Sigmoid colon (tissue), 7 donors: ENCODE data around the gene SLCO2A1. TPM values are rescaled to one million over a fixed set of nuclear protein-coding genes. Genes with fewer than 3 reads are reported as not detected.

Source experiments
- DNase-seq: peaks from one replicate; pipeline ENCODE4 v3.0.0-alpha.2; 2019
- H3K27ac ChIP-seq, 4 donors: fragments of 200-600 bp; sonication (generic); one replicate each; pipeline ENCODE4 v1.5.1; 2016 to 2019; ENCODE audit warnings: mild to moderate bottlenecking in 1 of 4
- H3K27me3 ChIP-seq, 3 donors: fragments of 200-600 bp; sonication (generic); one replicate each; pipeline ENCODE4 v1.5.1; 2019; ENCODE audit warnings: mild to moderate bottlenecking in 1 of 3
- H3K36me3 ChIP-seq, 4 donors: fragments of 200-600 bp; sonication (generic); one replicate each; pipeline ENCODE4 v1.5.1; 2016 to 2019
- H3K4me1 ChIP-seq, 4 donors: fragments of 200-600 bp; sonication (generic); one replicate each; pipeline ENCODE4 v1.5.1; 2017 to 2019
- H3K4me3 ChIP-seq, 4 donors: fragments of 200-600 bp; sonication (generic); one replicate each; pipeline ENCODE4 v1.5.1; 2017 to 2019; ENCODE audit warnings: mild to moderate bottlenecking in 2 of 4, moderate library complexity in 1 of 4
- H3K9me3 ChIP-seq, 4 donors: fragments of 200-600 bp in 3 of 4; sonication (generic) in 3 of 4; one replicate each; pipeline versions ENCODE4 v1.5.1 to v1.6.1; 2013 to 2019
- CTCF ChIP-seq, 4 experiments: fragments of 450-650 bp in 3 of 4; fragments of 200-600 bp in 1 of 4; IDR thresholded peaks; one replicate each; pipeline ENCODE4 v1.5.1; 2016 to 2019; ENCODE audit warnings: antibody characterized with exemption in 4 of 4, mild to moderate bottlenecking in 3 of 4, moderate library complexity in 2 of 4
- EP300 ChIP-seq, 4 donors: sonication (generic); formaldehyde crosslinking; IDR thresholded peaks; one replicate each; pipeline ENCODE4 v1.6.1; 2017; ENCODE audit warnings: antibody characterized with exemption in 4 of 4
- POLR2A ChIP-seq, 2 donors: fragments of 450-650 bp; IDR thresholded peaks; one replicate each; pipeline ENCODE4 v1.6.1; 2016; ENCODE audit warnings: antibody characterized with exemption in 2 of 2, mild to moderate bottlenecking in 2 of 2, moderate library complexity in 2 of 2
- POLR2AphosphoS5 ChIP-seq, 4 donors: sonication (generic); formaldehyde crosslinking; IDR thresholded peaks; one replicate each; pipeline ENCODE4 v1.6.1; 2017; ENCODE audit warnings: antibody characterized with exemption in 4 of 4
- WGBS, 2 donors: extraction: QIAGEN DNeasy Blood & Tissue Kit; methylation state at CpG; one replicate each; pipeline ENCODE4 v1.1.7; 2013; 5-methylcytosine and 5-hydroxymethylcytosine counted together
- intact Hi-C: fragments of 100-400 bp; cut with DNase I; formaldehyde crosslinking; loops from one replicate; pipeline ENCODE4 v1.15.1; 2023
- polyA plus RNA-seq, 3 donors: library from polyadenylated mRNA; stranded (reverse); fragments of 200-250 nt; gene quantifications; one replicate each; pipeline ENCODE4 v1.2.3, GENCODE V29; 2013
- total RNA-seq, 4 donors: library from RNA; depleted of rRNA; stranded (reverse); fragments of >200 nt; gene quantifications; one replicate each; pipeline ENCODE4 v1.1.0, GENCODE V29; 2016
- donor health status: healthy with polysubstance abuse.
- donor health status: Bipolar disorder and iron deficiency.
- donor health status: healthy.

The SLCO2A1 gene
- total and polyA plus RNA-seq, 7 donors, result 1.8 to 22.1 (median 6.1) TPM

GRCh38 chr3:133939463-133939835 lies 90.3 kb downstream of the SLCO2A1 start:
- Histone ChIP-seq H3K27me3 (no peaks in the 10 kb centered on the region), H3K4me1 (peaks cover 0 to 9% (median 4%) of the 10 kb centered on the region in 4 donors), H3K36me3 (no peaks in the 10 kb centered on the region), H3K27ac (peak overlapping the region in 1 of 4 donors; percentile 19), H3K9me3 (no peaks in the 10 kb centered on the region), H3K4me3 (no peak overlapping the region)
- DNase-seq, result peak; percentile 40
- 84 to 85% methylated on average over 1 of the region's 1 CpG for WGBS, 2 donors
- intact Hi-C loops, result no loop called here
- TF ChIP-seq CTCF (IDR thresholded peaks at IDR 0.05) (no peak), POLR2A (IDR thresholded peaks at IDR 0.05) (no peak), EP300 (IDR thresholded peaks at IDR 0.05) (no peak), POLR2AphosphoS5 (IDR thresholded peaks at IDR 0.05) (no peak)

DNA sequence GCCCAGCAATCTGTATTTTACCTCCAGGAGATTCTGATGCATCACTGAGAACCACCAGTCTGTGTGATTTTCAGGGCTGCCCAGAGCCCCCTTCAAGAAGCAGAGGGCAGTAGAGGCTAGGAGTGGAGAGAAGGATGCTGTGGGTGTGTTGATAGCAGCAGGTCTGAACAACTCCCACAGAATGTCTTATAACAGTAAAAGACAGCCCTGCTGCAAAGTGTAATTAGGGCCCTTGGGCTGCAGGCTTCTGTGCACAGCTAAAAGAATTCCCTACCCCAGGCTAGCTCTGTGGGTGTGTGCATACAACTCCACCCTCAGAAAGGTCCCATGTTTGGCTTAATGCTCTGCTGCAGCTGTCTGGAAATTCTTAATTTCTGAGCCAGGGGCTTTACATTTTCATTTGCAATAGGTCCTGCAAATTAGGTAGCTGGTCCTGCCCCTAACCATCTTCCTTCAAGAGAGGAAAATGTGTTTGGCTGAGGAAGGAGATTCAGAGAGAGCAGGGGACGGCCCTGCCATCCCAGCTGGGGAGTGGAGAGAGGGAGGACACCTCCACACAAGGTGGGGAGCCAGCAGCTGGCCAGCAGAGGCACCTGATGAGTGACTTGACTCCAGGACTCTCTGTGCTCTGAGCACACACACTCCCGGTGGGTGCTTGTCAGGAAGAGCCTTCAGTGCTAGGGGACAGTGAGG lies 90.8 kb downstream of the SLCO2A1 start:
- H3K36me3 ChIP-seq, result no peaks in the 10 kb centered on the region
- no peak overlapping the region for H3K4me3 ChIP-seq
- intact Hi-C loops, result no loop called here
- TF ChIP-seq POLR2A (IDR thresholded peaks at IDR 0.05) (no peak), POLR2AphosphoS5 (IDR thresholded peaks at IDR 0.05) (no peak), CTCF (IDR thresholded peaks at IDR 0.05) (no peak), EP300 (IDR thresholded peaks at IDR 0.05) (no peak)
- no peaks in the 10 kb centered on the region for H3K9me3 ChIP-seq
- peak; percentile 32 for DNase-seq
- H3K27ac ChIP-seq, result peak overlapping the region in 1 of 4 donors; percentile 77
- peaks cover 0 to 4% (median 2%) of the 10 kb centered on the region in 4 donors for H3K4me1 ChIP-seq
- no peaks in the 10 kb centered on the region for H3K27me3 ChIP-seq
- WGBS, 2 donors, result 71 to 77% methylated on average over 2 of the region's 2 CpGs

DNA sequence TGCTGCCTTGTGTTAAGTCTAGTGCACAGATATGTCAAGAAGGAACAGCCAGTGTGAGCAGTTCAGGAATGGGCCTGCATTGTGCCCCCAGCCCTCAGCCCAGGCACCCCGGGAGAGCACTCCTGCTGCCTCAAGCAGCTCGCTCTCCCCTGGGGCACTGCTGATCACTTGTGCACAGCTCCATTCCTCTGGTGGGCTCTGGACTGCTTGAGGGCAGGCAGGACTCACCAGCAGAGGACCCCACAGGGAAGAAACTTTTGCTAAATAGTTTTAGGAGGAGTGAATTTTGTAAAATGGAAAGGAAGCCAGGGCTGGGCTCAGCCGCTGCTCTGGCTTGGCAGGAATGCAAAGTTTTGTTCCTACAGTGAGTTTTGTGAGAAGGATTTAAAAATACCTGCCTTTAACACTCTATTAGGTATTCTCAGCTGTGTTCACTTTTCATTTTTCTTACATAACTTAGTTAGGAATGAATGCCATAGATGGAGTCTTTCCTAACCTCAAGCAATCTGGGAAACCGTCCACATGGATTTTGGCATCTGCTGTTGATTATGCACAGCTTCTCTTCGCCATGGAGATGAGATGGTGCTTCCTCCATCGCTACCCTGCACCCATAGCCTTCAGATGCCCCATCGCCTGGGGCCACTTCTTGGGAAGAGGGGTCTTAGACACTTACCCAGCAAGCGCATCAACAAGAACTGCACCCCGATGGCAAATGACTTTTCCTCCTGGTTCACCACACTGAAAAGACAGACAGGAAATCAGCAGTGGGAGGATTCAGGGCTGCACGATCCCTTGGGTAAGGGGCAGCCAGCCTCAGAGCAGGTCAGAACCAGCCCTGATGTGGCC lies 91.7 kb downstream of the SLCO2A1 start:
- Histone ChIP-seq H3K4me1 (no peaks in the 10 kb centered on the region), H3K36me3 (no peaks in the 10 kb centered on the region), H3K4me3 (no peak overlapping the region), H3K27ac (peak overlapping the region in 1 of 4 donors; percentile 77), H3K27me3 (no peaks in the 10 kb centered on the region), H3K9me3 (no peaks in the 10 kb centered on the region)
- no peak for TF ChIP-seq EP300 (IDR thresholded peaks at IDR 0.05)
- TF ChIP-seq POLR2AphosphoS5 (IDR thresholded peaks at IDR 0.05), result no peak
- TF ChIP-seq POLR2A (IDR thresholded peaks at IDR 0.05), result no peak
- no peak for TF ChIP-seq CTCF (IDR thresholded peaks at IDR 0.05)
- intact Hi-C loops, result no loop called here
- WGBS, 2 donors, result 83 to 94% methylated on average over 10 of the region's 10 CpGs
- peak; percentile 36 for DNase-seq

DNA sequence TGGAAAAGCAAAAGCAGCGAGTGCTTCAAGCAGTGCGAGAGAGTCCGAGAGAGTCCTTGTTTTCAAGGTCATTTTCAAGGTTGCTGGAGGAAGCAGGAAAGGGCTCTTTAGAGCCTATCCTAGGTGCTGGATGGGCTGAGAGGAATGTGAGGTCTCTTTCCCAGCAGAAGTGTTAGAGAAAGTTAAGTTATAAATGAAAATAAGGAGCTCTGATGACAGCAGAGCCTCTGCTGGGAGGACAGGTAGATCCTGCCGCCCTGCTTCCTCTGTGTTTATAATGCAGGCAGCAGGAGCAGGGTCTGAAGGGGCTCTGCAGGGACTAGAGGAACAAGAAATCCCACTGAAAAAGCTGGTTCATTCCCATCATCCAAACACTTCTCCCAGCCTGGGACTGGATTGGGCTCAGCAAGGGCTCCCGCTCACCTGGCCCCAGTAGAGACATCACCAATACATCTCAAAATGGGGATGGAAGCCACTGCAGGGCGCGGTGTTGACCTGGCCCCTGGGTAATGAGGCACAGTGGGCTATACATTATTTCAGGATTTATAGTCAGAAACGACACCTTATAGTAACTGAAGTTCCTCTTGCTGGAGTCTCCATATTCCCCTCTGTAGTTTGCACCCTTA lies 92.6 kb downstream of the SLCO2A1 start:
- DNase-seq, result peak; percentile 39
- Histone ChIP-seq H3K27ac (peak overlapping the region in 1 of 4 donors; percentile 77), H3K36me3 (no peaks in the 10 kb centered on the region), H3K4me3 (no peak overlapping the region), H3K27me3 (no peaks in the 10 kb centered on the region), H3K9me3 (no peaks in the 10 kb centered on the region), H3K4me1 (no peaks in the 10 kb centered on the region)
- TF ChIP-seq POLR2AphosphoS5 (IDR thresholded peaks at IDR 0.05) (no peak), EP300 (IDR thresholded peaks at IDR 0.05) (no peak), CTCF (IDR thresholded peaks at IDR 0.05) (no peak), POLR2A (IDR thresholded peaks at IDR 0.05) (no peak)
- intact Hi-C loops, result no loop called here
- WGBS, 2 donors, result 90% methylated on average over 8 of the region's 8 CpGs
